IPS DF 6.9 (cell line): ENCODE results near the gene MYCN.
"Not testable (repeated sequence)": the region's sequence is repeated elsewhere in the genome, so short reads cannot be mapped to it uniquely, and the experiment has no call there.

ENCODE experiments used
- DNase-seq: peaks from one replicate; pipeline ENCODE4 v3.0.0-alpha.2; 2013; ENCODE audit warnings: low read depth, low spot score
- H3K27ac ChIP-seq: one replicate; pipeline ENCODE4 v1.5.1; 2013; ENCODE audit warnings: low read length, control low read depth
- H3K27me3 ChIP-seq: 2 replicates; pipeline ENCODE4 v1.6.1; 2013; ENCODE audit warnings: mild to moderate bottlenecking, low read length; ENCODE audit not compliant: control insufficient read depth, insufficient read depth
- H3K36me3 ChIP-seq: 2 replicates; pipeline ENCODE4 v1.6.1; 2013; ENCODE audit warnings: low read length; ENCODE audit not compliant: control insufficient read depth, insufficient read depth
- H3K4me1 ChIP-seq: 2 replicates; pipeline ENCODE4 v1.6.1; 2013; ENCODE audit warnings: low read length; ENCODE audit not compliant: control insufficient read depth, insufficient read depth
- H3K4me3 ChIP-seq: 2 replicates; pipeline ENCODE4 v1.5.1; 2013; ENCODE audit warnings: mild to moderate bottlenecking, low read length
- H3K9me3 ChIP-seq: 2 replicates; pipeline ENCODE4 v1.6.1; 2013; ENCODE audit warnings: low read length, inconsistent platforms; ENCODE audit not compliant: control insufficient read depth, insufficient read depth
- WGBS: extraction: QIAGEN DNeasy Blood & Tissue Kit; methylation state at CpG from one replicate; pipeline ENCODE4 v1.1.7; 2013; ENCODE audit warnings: mixed read lengths, missing lambda C conversion rate; ENCODE audit not compliant: insufficient read length, insufficient coverage; 5-methylcytosine and 5-hydroxymethylcytosine counted together

The MYCN gene

GRCh38 chr2:15919716-15920434, 20.5 kb upstream of the MYCN start:
- no peaks in the 10 kb centered on the region for H3K9me3 ChIP-seq
- no CpG with 5 or more reads among the region's 7 CpGs for WGBS
- H3K27ac ChIP-seq = no peak overlapping the region

GRCh38 chr2:15920696-15921095, 19.7 kb upstream of the MYCN start:
- no peaks in the 10 kb centered on the region for H3K36me3 ChIP-seq
- H3K4me3 ChIP-seq = no peak overlapping the region
- no peak overlapping the region for H3K27ac ChIP-seq
- no peaks in the 10 kb centered on the region for H3K27me3 ChIP-seq
- no peaks in the 10 kb centered on the region for H3K4me1 ChIP-seq
- no peak for DNase-seq
- WGBS = no CpG with 5 or more reads among the region's 10 CpGs
- no peaks in the 10 kb centered on the region for H3K9me3 ChIP-seq

More at GRCh38 chr2:15919716-15920434, 20.5 kb upstream of the MYCN start:
- DNase-seq = no peak
- Histone ChIP-seq H3K27me3 (no peaks in the 10 kb centered on the region), H3K4me1 (no peaks in the 10 kb centered on the region), H3K4me3 (no peak overlapping the region), H3K36me3 (no peaks in the 10 kb centered on the region)

- DNase-seq = no peak
- H3K4me3 ChIP-seq = no peak overlapping the region
- WGBS = no CpG with 5 or more reads among the region's 4 CpGs
These were observed 16.8 kb upstream of the MYCN start for GRCh38 chr2:15923597-15923996.

GRCh38 chr2:15925819-15926218, 14.5 kb upstream of the MYCN start:
- Histone ChIP-seq H3K9me3 (no peaks in the 10 kb centered on the region), H3K27me3 (no peaks in the 10 kb centered on the region), H3K4me3 (no peak overlapping the region), H3K36me3 (no peaks in the 10 kb centered on the region), H3K27ac (no peak overlapping the region), H3K4me1 (0 out of 2 replicates have a peak, but pooled peaks cover 2% of the 10 kb centered on the region)
- 100% methylated on average over 1 of the region's 3 CpGs for WGBS
- no peak for DNase-seq

More at GRCh38 chr2:15923597-15923996, 16.8 kb upstream of the MYCN start:
- Histone ChIP-seq H3K36me3 (no peaks in the 10 kb centered on the region), H3K27ac (no peak overlapping the region), H3K27me3 (no peaks in the 10 kb centered on the region), H3K4me1 (0 out of 2 replicates have a peak, but pooled peaks cover 2% of the 10 kb centered on the region), H3K9me3 (no peaks in the 10 kb centered on the region)

- WGBS = no CpG with 5 or more reads among the region's 7 CpGs
- H3K9me3 ChIP-seq = no peaks in the 10 kb centered on the region
- no peak overlapping the region for H3K27ac ChIP-seq
- DNase-seq = no peak
- H3K4me3 ChIP-seq = no peak overlapping the region
- no peaks in the 10 kb centered on the region for H3K36me3 ChIP-seq
- 0 out of 2 replicates have a peak, but pooled peaks cover 2% of the 10 kb centered on the region for H3K4me1 ChIP-seq
- H3K27me3 ChIP-seq = no peaks in the 10 kb centered on the region
These were observed 14.1 kb upstream of the MYCN start for GRCh38 chr2:15926252-15926651.

GRCh38 chr2:15927551-15928218, 12.7 kb upstream of the MYCN start:
- no CpG with 5 or more reads among the region's 11 CpGs for WGBS
- DNase-seq = no peak
- 0 out of 2 replicates have a peak, but pooled peaks cover 2% of the 10 kb centered on the region for H3K4me1 ChIP-seq
- H3K9me3 ChIP-seq = no peaks in the 10 kb centered on the region
- H3K4me3 ChIP-seq = no peak overlapping the region
- no peak overlapping the region for H3K27ac ChIP-seq
- no peaks in the 10 kb centered on the region for H3K36me3 ChIP-seq
- H3K27me3 ChIP-seq = no peaks in the 10 kb centered on the region

GRCh38 chr2:15929008-15929407, 11.3 kb upstream of the MYCN start:
- not testable (repeated sequence) for H3K27me3 ChIP-seq, DNase-seq, H3K27ac ChIP-seq, H3K36me3 ChIP-seq, H3K4me1 ChIP-seq, H3K4me3 ChIP-seq, H3K9me3 ChIP-seq
- WGBS = no CpG with 5 or more reads among the region's 3 CpGs

- Histone ChIP-seq H3K36me3 (no peaks in the 10 kb centered on the region), H3K4me3 (no peak overlapping the region), H3K4me1 (0 out of 2 replicates have a peak, but pooled peaks cover 2% of the 10 kb centered on the region), H3K9me3 (no peaks in the 10 kb centered on the region), H3K27me3 (no peaks in the 10 kb centered on the region), H3K27ac (no peak overlapping the region)
- WGBS = no CpG with 5 or more reads among the region's 5 CpGs
- DNase-seq = no peak
These were observed 10.5 kb upstream of the MYCN start for GRCh38 chr2:15929861-15930260.

GRCh38 chr2:15930589-15931318, 9.6 kb upstream of the MYCN start:
- no peaks in the 10 kb centered on the region for H3K36me3 ChIP-seq
- H3K4me1 ChIP-seq = 0 out of 2 replicates have a peak, but pooled peaks cover 2% of the 10 kb centered on the region
- no peaks in the 10 kb centered on the region for H3K9me3 ChIP-seq
- no peak for DNase-seq
- no peaks in the 10 kb centered on the region for H3K27me3 ChIP-seq
- no CpG with 5 or more reads among the region's 5 CpGs for WGBS
- H3K27ac ChIP-seq = no peak overlapping the region
- H3K4me3 ChIP-seq = no peak overlapping the region

- Histone ChIP-seq H3K27me3 (no peaks in the 10 kb centered on the region), H3K4me3 (no peak overlapping the region), H3K4me1 (0 out of 2 replicates have a peak, but pooled peaks cover 2% of the 10 kb centered on the region), H3K27ac (no peak overlapping the region), H3K9me3 (no peaks in the 10 kb centered on the region), H3K36me3 (no peaks in the 10 kb centered on the region)
- no CpG with 5 or more reads among the region's 2 CpGs for WGBS
- DNase-seq = no peak
These were observed 8.9 kb upstream of the MYCN start for GRCh38 chr2:15931319-15931890.
